Suprapubic skin (tissue), 4 donors: ENCODE data around the gene LOXHD1. TPM values are rescaled to one million over a fixed set of nuclear protein-coding genes. Genes with fewer than 3 reads are reported as not detected.

Source experiments
- DNase-seq, 2 donors: peaks; one replicate each; pipeline ENCODE4 v3.0.0-alpha.2; 2019; ENCODE audit warnings: low spot score in 2 of 2
- H3K27ac ChIP-seq: fragments of 200-600 bp; sonication (generic); one replicate; pipeline ENCODE4 v1.5.1; 2019
- H3K27me3 ChIP-seq: fragments of 200-600 bp; sonication (generic); one replicate; pipeline ENCODE4 v1.5.1; 2019
- H3K36me3 ChIP-seq: fragments of 200-600 bp; sonication (generic); one replicate; pipeline ENCODE4 v1.5.1; 2019
- H3K4me1 ChIP-seq: fragments of 200-600 bp; sonication (generic); one replicate; pipeline ENCODE4 v1.5.1; 2019
- H3K4me3 ChIP-seq: fragments of 200-600 bp; sonication (generic); one replicate; pipeline ENCODE4 v1.5.1; 2019; ENCODE audit warnings: mild to moderate bottlenecking
- H3K9me3 ChIP-seq: fragments of 200-600 bp; sonication (generic); one replicate; pipeline ENCODE4 v1.5.1; 2019
- CTCF ChIP-seq, 2 donors: fragments of 200-600 bp in 1 of 2; fragments of 450-650 bp in 1 of 2; sonication (generic) in 1 of 2; IDR thresholded peaks; one replicate each; pipeline ENCODE4 v1.5.1; 2016 to 2019; ENCODE audit warnings: antibody characterized with exemption in 2 of 2, mild to moderate bottlenecking in 1 of 2, moderate library complexity in 1 of 2
- EP300 ChIP-seq: sonication (generic); formaldehyde crosslinking; IDR thresholded peaks from one replicate; pipeline ENCODE4 v1.6.1; 2017; ENCODE audit warnings: antibody characterized with exemption
- POLR2A ChIP-seq, 2 donors: fragments of 450-650 bp; IDR thresholded peaks; one replicate each; pipeline ENCODE4 v1.6.1; 2017; ENCODE audit warnings: antibody characterized with exemption in 2 of 2, mild to moderate bottlenecking in 2 of 2, moderate library complexity in 2 of 2
- POLR2AphosphoS5 ChIP-seq, 3 donors: sonication (generic); formaldehyde crosslinking; IDR thresholded peaks; one replicate each; pipeline ENCODE4 v1.6.1; 2017; ENCODE audit warnings: antibody characterized with exemption in 3 of 3
- WGBS: methylation state at CpG from one replicate; pipeline ENCODE4 v1.1.5; 2018; 5-methylcytosine and 5-hydroxymethylcytosine counted together
- total RNA-seq, 4 donors: library from RNA; depleted of rRNA; stranded (reverse); fragments of >200 nt; gene quantifications; one replicate each; pipeline ENCODE4 v1.1.0, GENCODE V29; 2016

Gene LOXHD1
- total RNA-seq, 4 donors from 2014 or later, result 0.16 to 0.30 (median 0.18) TPM; not detected in 1

GRCh38 chr18:46581648-46582047 lies 75.4 kb downstream of the LOXHD1 start:
- no peak for DNase-seq
- peaks cover 9% of the 10 kb centered on the region for H3K9me3 ChIP-seq
- no peak for TF ChIP-seq POLR2A (IDR thresholded peaks at IDR 0.05)
- TF ChIP-seq POLR2AphosphoS5 (IDR thresholded peaks at IDR 0.05), result no peak
- no peak for TF ChIP-seq EP300
- TF ChIP-seq CTCF (IDR thresholded peaks at IDR 0.05), result no peak
- peaks cover 3% of the 10 kb centered on the region for H3K27me3 ChIP-seq
- H3K4me1 ChIP-seq, result no peaks in the 10 kb centered on the region
- H3K27ac ChIP-seq, result no peak overlapping the region
- no peaks in the 10 kb centered on the region for H3K36me3 ChIP-seq
- H3K4me3 ChIP-seq, result no peak overlapping the region

- peaks cover 3% of the 10 kb centered on the region for H3K27me3 ChIP-seq
- no peak for DNase-seq
- H3K27ac ChIP-seq, result no peak overlapping the region
- H3K4me1 ChIP-seq, result no peaks in the 10 kb centered on the region
- 86% methylated on average over 2 of the region's 2 CpGs for WGBS
- peaks cover 9% of the 10 kb centered on the region for H3K9me3 ChIP-seq
- H3K4me3 ChIP-seq, result no peak overlapping the region
- TF ChIP-seq POLR2A (IDR thresholded peaks at IDR 0.05) (no peak), EP300 (no peak), POLR2AphosphoS5 (IDR thresholded peaks at IDR 0.05) (no peak), CTCF (IDR thresholded peaks at IDR 0.05) (no peak)
- no peaks in the 10 kb centered on the region for H3K36me3 ChIP-seq
Observed at GRCh38 chr18:46578987-46579386, 78.0 kb downstream of the LOXHD1 start.

- 85% methylated on average over 11 of the region's 11 CpGs for WGBS
Observed at GRCh38 chr18:46577546-46577945, 79.5 kb downstream of the LOXHD1 start.

GRCh38 chr18:46575851-46576250 lies 81.2 kb downstream of the LOXHD1 start:
- Histone ChIP-seq H3K27ac (no peak overlapping the region), H3K9me3 (no peaks in the 10 kb centered on the region), H3K4me3 (no peak overlapping the region), H3K36me3 (no peaks in the 10 kb centered on the region), H3K27me3 (peaks cover 3% of the 10 kb centered on the region), H3K4me1 (no peaks in the 10 kb centered on the region)
- no peak for DNase-seq
- TF ChIP-seq POLR2A (IDR thresholded peaks at IDR 0.05), result no peak
- no peak for TF ChIP-seq EP300
- no peak for TF ChIP-seq POLR2AphosphoS5 (IDR thresholded peaks at IDR 0.05)
- no peak for TF ChIP-seq CTCF (IDR thresholded peaks at IDR 0.05)
- WGBS, result 95% methylated on average over 6 of the region's 6 CpGs

More at GRCh38 chr18:46577546-46577945, 79.5 kb downstream of the LOXHD1 start:
- DNase-seq, result no peak
- Histone ChIP-seq H3K4me1 (no peaks in the 10 kb centered on the region), H3K9me3 (peaks cover 9% of the 10 kb centered on the region), H3K27me3 (peaks cover 3% of the 10 kb centered on the region), H3K27ac (no peak overlapping the region), H3K4me3 (no peak overlapping the region), H3K36me3 (no peaks in the 10 kb centered on the region)
- no peak for TF ChIP-seq POLR2A (IDR thresholded peaks at IDR 0.05)
- no peak for TF ChIP-seq POLR2AphosphoS5 (IDR thresholded peaks at IDR 0.05)
- TF ChIP-seq CTCF (IDR thresholded peaks at IDR 0.05), result no peak
- no peak for TF ChIP-seq EP300

- Histone ChIP-seq H3K9me3 (no peaks in the 10 kb centered on the region), H3K4me1 (no peaks in the 10 kb centered on the region), H3K4me3 (no peak overlapping the region), H3K27ac (no peak overlapping the region), H3K36me3 (no peaks in the 10 kb centered on the region), H3K27me3 (peaks cover 3% of the 10 kb centered on the region)
- no peak for TF ChIP-seq CTCF (IDR thresholded peaks at IDR 0.05)
- TF ChIP-seq POLR2AphosphoS5 (IDR thresholded peaks at IDR 0.05), result no peak
- TF ChIP-seq EP300, result no peak
- no peak for TF ChIP-seq POLR2A (IDR thresholded peaks at IDR 0.05)
- DNase-seq, result no peak
- 84% methylated on average over 2 of the region's 2 CpGs for WGBS
Observed at GRCh38 chr18:46574743-46575115, 82.3 kb downstream of the LOXHD1 start.
